Urinary bladder (tissue), 4 donors: ENCODE data around the gene KLHDC8A. TPM values are rescaled to one million over a fixed set of nuclear protein-coding genes. Genes with fewer than 3 reads are reported as not detected.

Experiments used
- DNase-seq: peaks from one replicate; pipeline ENCODE4 v3.0.0-alpha.2; 2015; ENCODE audit errors: extremely low spot score
- H3K27ac ChIP-seq: one replicate; pipeline ENCODE4 v1.5.1; 2013; ENCODE audit warnings: low read depth, mild to moderate bottlenecking, moderate library complexity
- H3K36me3 ChIP-seq: one replicate; pipeline ENCODE4 v1.6.1; 2013; ENCODE audit warnings: mild to moderate bottlenecking, moderate library complexity; ENCODE audit not compliant: insufficient read depth
- H3K4me1 ChIP-seq: one replicate; pipeline ENCODE4 v1.6.1; 2013; ENCODE audit warnings: mild to moderate bottlenecking, moderate library complexity; ENCODE audit not compliant: insufficient read depth
- H3K4me3 ChIP-seq: one replicate; pipeline ENCODE4 v1.5.1; 2013; ENCODE audit warnings: low read depth, low read length
- WGBS: extraction: QIAGEN DNeasy Blood & Tissue Kit; methylation state at CpG from one replicate; pipeline ENCODE4 v1.1.7; 2013; 5-methylcytosine and 5-hydroxymethylcytosine counted together
- polyA plus RNA-seq: library from polyadenylated mRNA; stranded (reverse); fragments of 200-250 nt; gene quantifications from one replicate; pipeline ENCODE4 v1.2.3, GENCODE V29; 2013
- total RNA-seq: library from RNA; depleted of rRNA; stranded (reverse); fragments of >200 nt; gene quantifications from one replicate; pipeline ENCODE4 v1.2.3, GENCODE V29; 2014
- donor health status: healthy with polysubstance abuse.
- donor health status: healthy.

KLHDC8A gene
- total and polyA plus RNA-seq, 2 donors = 0.28 to 3.0 TPM

DNA sequence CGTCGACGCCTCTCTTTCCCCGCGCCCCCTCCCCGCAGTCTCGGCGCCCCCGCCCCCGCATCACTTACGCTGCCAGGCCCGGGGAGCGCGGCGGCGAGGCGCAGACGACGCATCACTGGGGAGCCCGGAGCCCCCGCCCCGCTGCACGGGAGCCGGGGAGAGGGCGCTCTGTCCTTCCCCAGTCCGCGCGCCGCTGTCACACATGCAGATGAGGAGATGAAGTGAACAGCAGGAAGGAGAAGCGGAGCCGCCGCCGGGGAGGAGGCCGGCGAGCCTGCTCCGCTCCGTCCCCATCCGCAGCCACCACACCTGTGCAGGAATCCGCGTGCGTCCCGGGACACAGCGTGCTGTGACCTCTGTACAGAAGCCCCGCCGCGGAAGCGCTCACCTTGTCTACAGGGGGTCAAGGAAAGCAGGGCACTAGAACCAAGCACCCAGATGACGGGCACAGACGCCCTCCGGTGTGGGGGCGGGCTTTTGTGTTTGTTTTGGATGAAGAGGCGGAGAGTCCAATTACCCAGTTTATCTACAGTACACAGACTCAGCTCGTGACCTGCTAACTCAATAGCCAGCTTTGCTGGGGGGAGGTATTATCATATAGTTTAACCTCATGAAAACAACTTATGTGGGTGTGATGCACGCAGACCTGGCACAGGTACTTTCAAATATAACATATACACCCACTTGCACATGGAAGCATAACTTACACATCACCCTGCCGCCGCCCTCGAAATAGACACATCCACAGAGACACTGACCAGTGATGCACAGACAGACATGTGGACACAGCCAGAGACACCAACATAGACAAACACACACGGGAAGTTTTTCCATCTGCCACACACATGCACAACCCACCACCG, 12.4 kb downstream of the KLHDC8A start:
- 10% methylated on average over 59 of the region's 59 CpGs for WGBS
- no peak overlapping the region for H3K27ac ChIP-seq
- no peaks in the 10 kb centered on the region for H3K36me3 ChIP-seq
- no peak for DNase-seq
- peaks cover 4% of the 10 kb centered on the region for H3K4me1 ChIP-seq
- peak overlapping the region; percentile 36 for H3K4me3 ChIP-seq

DNA sequence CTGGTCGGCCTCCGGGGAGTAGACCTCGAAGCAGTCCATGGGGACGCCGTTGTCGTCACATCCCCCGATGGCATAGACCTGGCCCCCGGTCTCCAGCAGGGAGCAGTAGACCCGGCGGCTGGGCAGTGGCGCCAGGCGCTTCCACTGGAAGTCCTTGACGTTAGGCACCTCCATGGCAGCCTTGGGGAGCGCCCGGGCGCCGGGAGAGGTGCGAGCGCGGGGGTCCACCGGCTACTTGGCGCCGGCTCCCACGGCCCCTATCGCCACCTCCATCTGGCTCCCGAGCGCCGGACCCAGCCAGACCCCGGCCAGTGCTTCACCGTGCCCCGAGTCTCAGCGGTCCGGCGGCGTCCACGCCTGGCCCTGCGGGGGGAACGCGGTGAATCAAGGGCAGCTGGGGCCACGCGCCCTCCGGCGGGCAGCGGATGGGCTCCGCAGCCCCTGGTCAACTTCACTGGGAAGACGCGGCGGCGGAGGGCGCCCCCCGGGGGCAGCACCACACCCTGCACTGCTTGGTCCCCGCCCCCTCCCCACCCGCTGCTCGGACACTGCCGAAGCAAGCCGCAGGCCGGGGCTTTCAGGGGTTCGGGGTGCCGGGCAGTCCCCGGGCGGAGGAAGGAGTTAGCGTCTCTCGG, 13.2 kb downstream of the KLHDC8A start:
- WGBS = 3% methylated on average over 63 of the region's 63 CpGs
- Histone ChIP-seq H3K4me3 (peak overlapping the region; percentile 36), H3K27ac (no peak overlapping the region), H3K36me3 (no peaks in the 10 kb centered on the region), H3K4me1 (peaks cover 4% of the 10 kb centered on the region)
- no peak for DNase-seq

- H3K4me3 ChIP-seq = no peak overlapping the region
- WGBS = 73% methylated on average over 12 of the region's 12 CpGs
- no peak for DNase-seq
- no peak overlapping the region for H3K27ac ChIP-seq
- H3K4me1 ChIP-seq = peaks cover 4% of the 10 kb centered on the region
- H3K36me3 ChIP-seq = no peaks in the 10 kb centered on the region
Observed at GRCh38 chr1:205342986-205343385, 13.7 kb downstream of the KLHDC8A start.

GRCh38 chr1:205340676-205341075, 16.0 kb downstream of the KLHDC8A start:
- no peak overlapping the region for H3K27ac ChIP-seq
- peaks cover 4% of the 10 kb centered on the region for H3K4me1 ChIP-seq
- no peaks in the 10 kb centered on the region for H3K36me3 ChIP-seq
- no peak overlapping the region for H3K4me3 ChIP-seq
- WGBS = 90% methylated on average over 1 of the region's 1 CpG
- DNase-seq = no peak

DNA sequence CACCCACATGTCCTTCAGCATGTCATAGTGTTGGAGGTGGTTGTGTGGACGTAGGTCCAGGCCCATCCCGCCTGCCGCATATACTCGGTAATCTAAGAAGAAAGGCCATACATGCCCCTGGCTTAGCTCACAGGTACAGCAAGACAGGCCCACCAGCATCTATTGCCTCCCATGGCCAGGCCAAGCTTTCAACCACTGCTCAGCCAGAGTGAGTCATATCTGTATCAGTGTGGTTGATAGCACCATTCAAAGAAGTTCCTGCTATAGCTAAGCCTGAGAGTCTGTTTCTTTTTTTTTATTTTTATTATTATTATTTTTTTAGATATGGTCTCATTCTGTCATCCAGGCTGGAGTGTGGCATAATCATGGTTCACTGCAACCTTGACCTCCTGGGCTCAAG, 17.0 kb downstream of the KLHDC8A start:
- H3K4me1 ChIP-seq = peaks cover 4% of the 10 kb centered on the region
- no peak for DNase-seq
- no peak overlapping the region for H3K4me3 ChIP-seq
- no peaks in the 10 kb centered on the region for H3K36me3 ChIP-seq
- 96% methylated on average over 4 of the region's 4 CpGs for WGBS
- no peak overlapping the region for H3K27ac ChIP-seq

GRCh38 chr1:205339197-205339702, 17.5 kb downstream of the KLHDC8A start:
- 89% methylated on average over 21 of the region's 21 CpGs for WGBS
- Histone ChIP-seq H3K36me3 (no peaks in the 10 kb centered on the region), H3K27ac (no peak overlapping the region), H3K4me1 (peaks cover 4% of the 10 kb centered on the region), H3K4me3 (no peak overlapping the region)
- DNase-seq = no peak

GRCh38 chr1:205338011-205338410, 18.7 kb downstream of the KLHDC8A start:
- H3K27ac ChIP-seq = no peak overlapping the region
- 68% methylated on average over 7 of the region's 7 CpGs for WGBS
- no peak overlapping the region for H3K4me3 ChIP-seq
- no peak for DNase-seq
- H3K36me3 ChIP-seq = no peaks in the 10 kb centered on the region
- H3K4me1 ChIP-seq = no peaks in the 10 kb centered on the region

DNA sequence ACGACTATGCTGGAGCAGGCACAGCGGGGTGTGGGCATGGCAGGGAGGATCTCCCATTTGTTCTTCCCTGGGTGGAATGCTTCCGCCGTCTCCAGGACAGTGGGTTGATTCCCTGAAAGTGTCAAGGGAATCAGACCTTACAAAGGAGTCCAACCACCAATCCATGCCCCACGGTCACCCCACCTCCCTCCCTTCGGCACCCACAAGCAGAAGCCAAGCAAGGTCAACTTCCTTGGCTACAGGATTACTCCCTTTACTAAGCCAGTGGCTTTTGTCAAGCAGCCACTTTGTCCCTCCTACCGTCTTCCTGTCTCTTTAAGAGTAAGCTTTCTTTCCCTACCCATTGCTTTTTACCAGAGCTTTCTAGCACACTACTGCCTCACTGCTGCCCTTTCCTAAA, 19.2 kb downstream of the KLHDC8A start:
- H3K4me3 ChIP-seq = no peak overlapping the region
- H3K27ac ChIP-seq = no peak overlapping the region
- no peak for DNase-seq
- WGBS = 70% methylated on average over 7 of the region's 7 CpGs
- no peaks in the 10 kb centered on the region for H3K36me3 ChIP-seq
- H3K4me1 ChIP-seq = no peaks in the 10 kb centered on the region

DNA sequence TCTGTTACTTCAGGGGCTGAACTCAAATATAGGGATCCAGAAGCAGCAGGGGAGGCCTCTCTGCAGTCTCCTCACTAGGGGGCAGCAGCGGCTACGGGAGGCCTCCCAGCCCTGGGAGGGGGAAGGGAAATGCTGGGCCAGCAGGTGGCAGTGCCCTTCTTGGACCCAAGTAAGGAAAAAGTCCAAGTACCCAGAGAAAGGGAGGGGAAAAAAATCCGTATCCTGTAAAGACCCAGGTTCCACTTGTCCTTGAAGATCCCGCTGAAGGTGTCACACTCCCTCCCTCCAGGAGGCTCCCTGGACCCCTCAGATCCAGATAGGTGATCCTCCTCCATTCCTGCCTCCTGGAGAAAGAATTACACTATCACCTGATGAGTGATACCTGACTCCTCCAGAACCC, 21.0 kb downstream of the KLHDC8A start:
- no peak for DNase-seq
- 5% methylated on average over 4 of the region's 4 CpGs for WGBS
- Histone ChIP-seq H3K36me3 (no peaks in the 10 kb centered on the region), H3K4me1 (no peaks in the 10 kb centered on the region), H3K27ac (no peak overlapping the region), H3K4me3 (no peak overlapping the region)

GRCh38 chr1:205332015-205332791, 24.5 kb downstream of the KLHDC8A start:
- Histone ChIP-seq H3K27ac (no peak overlapping the region), H3K4me3 (no peak overlapping the region), H3K4me1 (no peaks in the 10 kb centered on the region), H3K36me3 (no peaks in the 10 kb centered on the region)
- no peak for DNase-seq
- 86% methylated on average over 11 of the region's 11 CpGs for WGBS

GRCh38 chr1:205330150-205330549, 26.6 kb downstream of the KLHDC8A start:
- Histone ChIP-seq H3K27ac (no peak overlapping the region), H3K36me3 (no peaks in the 10 kb centered on the region), H3K4me3 (no peak overlapping the region), H3K4me1 (no peaks in the 10 kb centered on the region)
- 58% methylated on average over 2 of the region's 2 CpGs for WGBS
- no peak for DNase-seq

- Histone ChIP-seq H3K27ac (no peak overlapping the region), H3K4me3 (no peak overlapping the region), H3K4me1 (no peaks in the 10 kb centered on the region), H3K36me3 (no peaks in the 10 kb centered on the region)
- 83% methylated on average over 5 of the region's 5 CpGs for WGBS
- DNase-seq = no peak
Observed at GRCh38 chr1:205329719-205330118, 27.0 kb downstream of the KLHDC8A start.

- H3K4me1 ChIP-seq = no peaks in the 10 kb centered on the region
- no peak overlapping the region for H3K27ac ChIP-seq
- WGBS = 65% methylated on average over 4 of the region's 4 CpGs
- DNase-seq = no peak
- no peaks in the 10 kb centered on the region for H3K36me3 ChIP-seq
- H3K4me3 ChIP-seq = no peak overlapping the region
Observed at GRCh38 chr1:205328476-205328875, 28.2 kb downstream of the KLHDC8A start.
